Daoy (cell line): Measurements from ENCODE around the gene TAF1L. TPM values are rescaled to one million over a fixed set of nuclear protein-coding genes. Genes with fewer than 3 reads are reported as not detected.
"Not testable (repeated sequence)": the region's sequence is repeated elsewhere in the genome, so short reads cannot be mapped to it uniquely, and the experiment has no call there.

ENCODE experiments used
- DNase-seq: peaks from one replicate; pipeline ENCODE4 v3.0.0-alpha.2; 2015; ENCODE audit warnings: low read depth
- total RNA-seq: library from RNA; depleted of rRNA; stranded (reverse); fragments of >200 nt; shearing (Covaris generic); gene quantifications from 2 replicates; pipeline ENCODE4 v1.2.3, GENCODE V29; 2014; rRNA removed

The TAF1L gene
- 0.03 and 0.23 TPM in 2 replicates for total RNA-seq

GRCh38 chr9:32635362-32635761, at the start of gene TAF1L:
TSS of gene TAF1L (minus strand) at chr9:32635669. CDS start at chr9:32635579, 90 bp downstream.
- no peak for DNase-seq

- no peak for DNase-seq
Measured at GRCh38 chr9:32681751-32682150, 46.3 kb upstream of the TAF1L start.

- no peak for DNase-seq
Measured at GRCh38 chr9:32677931-32678330, 42.5 kb upstream of the TAF1L start.

- DNase-seq, result peak; percentile 93
Measured at GRCh38 chr9:32672469-32672868, 37.0 kb upstream of the TAF1L start.

GRCh38 chr9:32671333-32671732, 35.9 kb upstream of the TAF1L start:
- DNase-seq, result no peak

- peak; percentile 87 for DNase-seq
Measured at GRCh38 chr9:32665101-32665500, 29.6 kb upstream of the TAF1L start.

- peak; percentile 23 for DNase-seq
Measured at GRCh38 chr9:32663741-32664140, 28.3 kb upstream of the TAF1L start.

- no peak for DNase-seq
Measured at GRCh38 chr9:32647671-32648070, 12.2 kb upstream of the TAF1L start.

- DNase-seq, result peak; percentile 97
Measured at GRCh38 chr9:32644698-32645097, 9.2 kb upstream of the TAF1L start.

- DNase-seq, result not testable (repeated sequence)
Measured at GRCh38 chr9:32633151-32633550, 2.3 kb downstream of the TAF1L start.

- DNase-seq, result peak; percentile 12
Measured at GRCh38 chr9:32631991-32632390, 3.5 kb downstream of the TAF1L start.

- peak; percentile 62 for DNase-seq
Measured at GRCh38 chr9:32627394-32627954, 8.0 kb downstream of the TAF1L start.

- no peak for DNase-seq
Measured at GRCh38 chr9:32625320-32625719, 10.1 kb downstream of the TAF1L start.

GRCh38 chr9:32622948-32623347, 12.5 kb downstream of the TAF1L start:
- DNase-seq, result no peak

- DNase-seq, result no peak
Measured at GRCh38 chr9:32618261-32618660, 17.2 kb downstream of the TAF1L start.

- DNase-seq, result no peak
Measured at GRCh38 chr9:32606811-32607210, 28.7 kb downstream of the TAF1L start.

GRCh38 chr9:32603914-32604852, 31.3 kb downstream of the TAF1L start:
- DNase-seq, result peak; percentile 98

- DNase-seq, result not testable (repeated sequence)
Measured at GRCh38 chr9:32599021-32599420, 36.4 kb downstream of the TAF1L start.

- DNase-seq, result no peak
Measured at GRCh38 chr9:32596936-32597335, 38.5 kb downstream of the TAF1L start.

- no peak for DNase-seq
Measured at GRCh38 chr9:32596096-32596865, 39.2 kb downstream of the TAF1L start.

GRCh38 chr9:32590898-32591297, 44.6 kb downstream of the TAF1L start:
- DNase-seq, result peak; percentile 49

GRCh38 chr9:32590476-32590875, 45.0 kb downstream of the TAF1L start:
- no peak for DNase-seq
